Fibroblast of villous mesenchyme (primary cell): Measurements from ENCODE around the gene SLC8A1. TPM values are rescaled to one million over a fixed set of nuclear protein-coding genes. Genes with fewer than 3 reads are reported as not detected.

Experiments used
- DNase-seq: peaks from one replicate; pipeline ENCODE4 v3.0.0-alpha.2; 2010; ENCODE audit warnings: low read depth
- H3K4me3 ChIP-seq: 2 replicates; pipeline ENCODE4 v1.5.1; 2011; ENCODE audit warnings: low read depth, mild to moderate bottlenecking, low read length
- CTCF ChIP-seq: IDR thresholded peaks from 2 replicates; pipeline ENCODE4 v1.5.1; 2012; ENCODE audit warnings: low read depth, mild to moderate bottlenecking, low read length; ENCODE audit not compliant: insufficient read depth
- total RNA-seq: library from RNA; depleted of rRNA; stranded (reverse); fragments of >200 nt; gene quantifications from 2 replicates; pipeline ENCODE4 v1.2.3, GENCODE V29; 2012

The SLC8A1 gene
- total RNA-seq, 1 donor: 98.9 TPM

GRCh38 chr2:40255103-40255502, 196.8 kb downstream of the SLC8A1 start:
- TF ChIP-seq CTCF: no peak
- DNase-seq: no peak
- no peak overlapping the region for H3K4me3 ChIP-seq

- no peak for DNase-seq
- TF ChIP-seq CTCF: no peak
- H3K4me3 ChIP-seq: no peak overlapping the region
Observed at GRCh38 chr2:40254611-40255010, 197.3 kb downstream of the SLC8A1 start.

- H3K4me3 ChIP-seq: no peak overlapping the region
- DNase-seq: no peak
- no peak for TF ChIP-seq CTCF
Observed at GRCh38 chr2:40251137-40251536, 200.8 kb downstream of the SLC8A1 start.

- TF ChIP-seq CTCF: no peak
- DNase-seq: no peak
- H3K4me3 ChIP-seq: no peak overlapping the region
Observed at GRCh38 chr2:40249577-40249976, 202.3 kb downstream of the SLC8A1 start.

GRCh38 chr2:40248294-40248693, 203.6 kb downstream of the SLC8A1 start:
- TF ChIP-seq CTCF: no peak
- DNase-seq: no peak
- H3K4me3 ChIP-seq: no peak overlapping the region

GRCh38 chr2:40244675-40245074, 207.2 kb downstream of the SLC8A1 start:
- H3K4me3 ChIP-seq: no peak overlapping the region
- peak; percentile 61 for DNase-seq
- peak; percentile 72 for TF ChIP-seq CTCF

- no peak for DNase-seq
- TF ChIP-seq CTCF: no peak
- no peak overlapping the region for H3K4me3 ChIP-seq
Observed at GRCh38 chr2:40244251-40244650, 207.6 kb downstream of the SLC8A1 start.
